Left lung (tissue), 10 donors: ENCODE results near the gene ELF4. TPM values are rescaled to one million over a fixed set of nuclear protein-coding genes. Genes with fewer than 3 reads are reported as not detected.

Experiments used
- ATAC-seq: fragments of 200-7000 bp; cut with Tn5 transposase; one replicate; pipeline ENCODE4 v1.9.1; 2020; ENCODE audit warnings: moderate library complexity
- DNase-seq, 4 donors: peaks; one replicate each; pipeline ENCODE4 v3.0.0-alpha.2; 2013 to 2020
- H3K27ac ChIP-seq, 2 donors: fragments of 200-600 bp; sonication (generic) in 1 of 2; one replicate each; pipeline versions ENCODE4 v1.5.0 to v1.8.0; 2020 to 2021
- H3K27me3 ChIP-seq, 2 donors: fragments of 200-600 bp; sonication (generic) in 1 of 2; one replicate each; pipeline versions ENCODE4 v1.5.0 to v1.8.0; 2020 to 2021
- H3K36me3 ChIP-seq, 2 donors: fragments of 200-600 bp; sonication (generic) in 1 of 2; one replicate each; pipeline versions ENCODE4 v1.5.0 to v1.8.0; 2020 to 2021
- H3K4me1 ChIP-seq, 2 donors: fragments of 200-600 bp; one replicate each; pipeline ENCODE4 v1.8.0; 2021
- H3K4me3 ChIP-seq, 2 donors: fragments of 200-600 bp; sonication (generic) in 1 of 2; one replicate each; pipeline versions ENCODE4 v1.5.0 to v1.8.0; 2020 to 2021; ENCODE audit warnings: mild to moderate bottlenecking in 1 of 2
- H3K9me3 ChIP-seq, 2 donors: fragments of 200-600 bp; sonication (generic) in 1 of 2; one replicate each; pipeline versions ENCODE4 v1.5.0 to v1.8.0; 2020 to 2021
- intact Hi-C, 2 donors: fragments of 100-400 bp; cut with DNase I; formaldehyde crosslinking; loops; one replicate each; pipeline versions ENCODE4 v1.11.2 to v1.14.2; 2022
- polyA plus RNA-seq, 6 donors: library from polyadenylated mRNA; unstranded; fragments of 120-200 nt; gene quantifications; one replicate each; pipeline ENCODE4 v1.2.1, GENCODE V29; 2013; ENCODE audit not compliant: insufficient read length in 6 of 6
- total RNA-seq, 2 donors: library from RNA; stranded (reverse); fragmentation: NEBNext Ultra II Directional; extraction: Animal tissue kit (Norgen Biotek cat#: 25700); gene quantifications; one replicate each; pipeline ENCODE4 v1.2.1, GENCODE V29; 2021
- TF ChIP-seq, protein P1 (sequence below), 2 donors: fragments of 200-600 bp; sonication (generic) in 1 of 2; IDR thresholded peaks; one replicate each; pipeline versions ENCODE4 v1.5.0 to v1.8.0; 2021; ENCODE audit warnings: antibody characterized with exemption in 2 of 2
- donor health status: DM: no; HTN: yes; CAD: no.
- donor health status: DM: no; HTN: no; CAD: no.

ELF4 gene
- total and polyA plus RNA-seq, 8 donors, result 10.1 to 23.9 (median 12.8) TPM

GRCh38 chrX:130091980-130092522 lies 18.2 kb downstream of the ELF4 start:
- DNase-seq (peak in 2 of 4 donors; percentile 77 to 90), ATAC-seq (peak; percentile 84)
- Histone ChIP-seq H3K4me1 (peaks cover 0 to 73% of the 10 kb centered on the region in 2 donors), H3K9me3 (no peaks in the 10 kb centered on the region), H3K4me3 (peak overlapping the region in 1 of 2 donors; percentile 16), H3K27me3 (no peaks in the 10 kb centered on the region), H3K27ac (peak overlapping the region in 1 of 2 donors; percentile 86), H3K36me3 (no peaks in the 10 kb centered on the region)
- intact Hi-C loops, result no loop called here
- TF ChIP-seq, protein P1, sequence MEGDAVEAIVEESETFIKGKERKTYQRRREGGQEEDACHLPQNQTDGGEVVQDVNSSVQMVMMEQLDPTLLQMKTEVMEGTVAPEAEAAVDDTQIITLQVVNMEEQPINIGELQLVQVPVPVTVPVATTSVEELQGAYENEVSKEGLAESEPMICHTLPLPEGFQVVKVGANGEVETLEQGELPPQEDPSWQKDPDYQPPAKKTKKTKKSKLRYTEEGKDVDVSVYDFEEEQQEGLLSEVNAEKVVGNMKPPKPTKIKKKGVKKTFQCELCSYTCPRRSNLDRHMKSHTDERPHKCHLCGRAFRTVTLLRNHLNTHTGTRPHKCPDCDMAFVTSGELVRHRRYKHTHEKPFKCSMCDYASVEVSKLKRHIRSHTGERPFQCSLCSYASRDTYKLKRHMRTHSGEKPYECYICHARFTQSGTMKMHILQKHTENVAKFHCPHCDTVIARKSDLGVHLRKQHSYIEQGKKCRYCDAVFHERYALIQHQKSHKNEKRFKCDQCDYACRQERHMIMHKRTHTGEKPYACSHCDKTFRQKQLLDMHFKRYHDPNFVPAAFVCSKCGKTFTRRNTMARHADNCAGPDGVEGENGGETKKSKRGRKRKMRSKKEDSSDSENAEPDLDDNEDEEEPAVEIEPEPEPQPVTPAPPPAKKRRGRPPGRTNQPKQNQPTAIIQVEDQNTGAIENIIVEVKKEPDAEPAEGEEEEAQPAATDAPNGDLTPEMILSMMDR (IDR thresholded peaks at IDR 0.05), result no peak

GRCh38 chrX:130090364-130090763 lies 19.9 kb downstream of the ELF4 start:
- Histone ChIP-seq H3K4me1 (peaks cover 0 to 89% of the 10 kb centered on the region in 2 donors), H3K9me3 (no peaks in the 10 kb centered on the region), H3K36me3 (no peaks in the 10 kb centered on the region), H3K4me3 (no peak overlapping the region), H3K27ac (peak overlapping the region in 1 of 2 donors; percentile 81), H3K27me3 (no peaks in the 10 kb centered on the region)
- intact Hi-C loops, result no loop called here
- no peak for DNase-seq
- TF ChIP-seq, protein P1 (IDR thresholded peaks at IDR 0.05), result no peak
- ATAC-seq, result no peak

- peak; percentile 43 for ATAC-seq
- intact Hi-C loops, result no loop called here
These were observed 23.7 kb downstream of the ELF4 start for GRCh38 chrX:130086447-130087206.

DNA sequence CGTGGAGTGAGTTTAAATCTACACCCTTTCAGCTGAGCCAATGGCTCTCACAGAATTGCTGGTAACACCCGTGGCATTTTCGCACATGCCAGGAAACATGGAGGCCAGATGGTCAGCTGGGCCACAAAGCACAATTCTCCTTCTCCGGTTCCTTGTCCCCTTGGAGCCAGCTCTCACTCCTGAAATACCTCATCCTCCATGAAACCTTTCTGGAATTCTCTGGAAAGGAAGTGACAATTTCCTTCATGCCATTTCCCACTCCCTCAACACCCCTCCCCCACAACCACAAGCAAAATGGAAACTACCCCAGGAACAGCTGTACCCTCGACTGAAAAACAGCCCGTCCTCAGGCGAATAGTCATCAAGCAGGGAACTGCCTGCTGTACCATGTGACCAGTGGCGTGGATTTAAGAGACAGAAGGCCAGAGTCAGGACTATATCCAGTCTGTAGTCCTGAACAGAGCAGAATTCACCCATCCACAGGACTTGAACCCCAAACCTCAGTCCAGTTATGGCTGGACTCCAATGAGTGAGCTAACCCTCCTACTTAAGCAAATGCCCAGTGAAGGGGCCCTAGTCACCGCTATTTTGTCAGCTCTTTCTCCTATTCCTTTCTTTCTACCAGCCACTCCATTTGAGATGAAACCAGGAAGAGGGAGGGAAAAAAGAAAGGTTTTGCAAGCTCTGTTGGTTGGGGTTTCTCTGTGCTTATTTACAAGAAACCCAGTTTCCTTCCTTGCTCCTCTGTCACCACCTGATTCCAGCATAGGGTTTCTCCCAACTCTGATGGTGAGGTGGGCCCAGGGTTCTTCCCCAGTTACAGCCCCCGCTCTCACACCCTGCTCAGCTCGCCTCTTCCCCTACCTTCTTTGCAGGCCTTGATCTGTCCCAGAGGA lies 24.5 kb downstream of the ELF4 start:
- intact Hi-C loops, result no loop called here

More at GRCh38 chrX:130086447-130087206, 23.7 kb downstream of the ELF4 start:
- H3K4me1 ChIP-seq, result peaks cover 0 to 85% of the 10 kb centered on the region in 2 donors
- H3K36me3 ChIP-seq, result no peaks in the 10 kb centered on the region
- H3K4me3 ChIP-seq, result peak overlapping the region in 1 of 2 donors; percentile 18
- peak overlapping the region; percentile 39 to 81 for H3K27ac ChIP-seq
- TF ChIP-seq, protein P1 (IDR thresholded peaks at IDR 0.05), result no peak
- H3K9me3 ChIP-seq, result no peaks in the 10 kb centered on the region
- DNase-seq, result peak in 2 of 4 donors; percentile 57 to 81
- no peaks in the 10 kb centered on the region for H3K27me3 ChIP-seq

More for the DNA sequence above, 24.5 kb downstream of the ELF4 start:
- H3K4me1 ChIP-seq, result peaks cover 0 to 86% of the 10 kb centered on the region in 2 donors
- no peaks in the 10 kb centered on the region for H3K9me3 ChIP-seq
- H3K27ac ChIP-seq, result peak overlapping the region; percentile 39 to 81
- H3K4me3 ChIP-seq, result peak overlapping the region in 1 of 2 donors; percentile 18
- no peaks in the 10 kb centered on the region for H3K27me3 ChIP-seq
- no peak for DNase-seq
- ATAC-seq, result no peak
- TF ChIP-seq, protein P1 (IDR thresholded peaks at IDR 0.05), result no peak
- no peaks in the 10 kb centered on the region for H3K36me3 ChIP-seq
